Spleen (tissue), 13 donors: Measurements from ENCODE around the gene GBA3. TPM values are rescaled to one million over a fixed set of nuclear protein-coding genes. Genes with fewer than 3 reads are reported as not detected.

Experiments
- DNase-seq: peaks from one replicate; pipeline ENCODE4 v3.0.0-alpha.2; 2020
- H3K27ac ChIP-seq, 8 donors: fragments of 200-600 bp; sonication (generic) in 7 of 8; 1 replicate in 4 of 8; 2 replicates in 4 of 8; pipeline versions ENCODE4 v1.5.0 to v1.8.0; 2016 to 2021; ENCODE audit warnings: inconsistent platforms in 4 of 8, mild to moderate bottlenecking in 4 of 8, moderate library complexity in 1 of 8
- H3K27me3 ChIP-seq, 7 donors: fragments of 200-600 bp; sonication (generic) in 6 of 7; replicated peaks in 1 of 7; 1 replicate in 4 of 7; 2 replicates in 3 of 7; pipeline versions ENCODE4 v1.5.0 to v1.8.0; 2016 to 2021; ENCODE audit warnings: inconsistent platforms in 3 of 7, mild to moderate bottlenecking in 1 of 7
- H3K36me3 ChIP-seq, 6 donors: fragments of 200-600 bp; sonication (generic) in 5 of 6; 1 replicate in 4 of 6; 2 replicates in 2 of 6; pipeline versions ENCODE4 v1.5.0 to v1.8.0; 2016 to 2021; ENCODE audit warnings: inconsistent platforms in 2 of 6
- H3K4me1 ChIP-seq, 6 donors: fragments of 200-600 bp; sonication (generic) in 5 of 6; 1 replicate in 3 of 6; 2 replicates in 3 of 6; pipeline versions ENCODE4 v1.5.0 to v1.8.0; 2016 to 2021; ENCODE audit warnings: inconsistent platforms in 3 of 6
- H3K4me3 ChIP-seq, 8 donors: fragments of 200-600 bp; sonication (generic) in 7 of 8; 1 replicate in 4 of 8; 2 replicates in 4 of 8; pipeline versions ENCODE4 v1.5.0 to v1.8.0; 2016 to 2021; ENCODE audit warnings: inconsistent platforms in 4 of 8, mild to moderate bottlenecking in 4 of 8, moderate library complexity in 2 of 8
- H3K9me3 ChIP-seq, 8 donors: fragments of 200-600 bp; sonication (generic) in 7 of 8; 1 replicate in 4 of 8; 2 replicates in 4 of 8; pipeline versions ENCODE4 v1.5.0 to v1.8.0; 2016 to 2021; ENCODE audit warnings: inconsistent platforms in 4 of 8
- POLR2A ChIP-seq, 3 donors: fragments of 450-650 bp; IDR thresholded peaks; one replicate each; pipeline ENCODE4 v1.5.1; 2017; ENCODE audit warnings: antibody characterized with exemption in 3 of 3, mild to moderate bottlenecking in 1 of 3
- POLR2AphosphoS5 ChIP-seq, 3 donors: sonication (generic); formaldehyde crosslinking; IDR thresholded peaks; one replicate each; pipeline ENCODE4 v1.5.1; 2017; ENCODE audit warnings: antibody characterized with exemption in 3 of 3
- WGBS, 5 donors: extraction: QIAGEN DNeasy Blood & Tissue Kit in 3 of 5; methylation state at CpG; one replicate each; pipeline versions ENCODE4 v1.1.5 to v1.1.7; 2013 to 2018; 5-methylcytosine and 5-hydroxymethylcytosine counted together
- intact Hi-C: fragments of 100-400 bp; cut with DNase I; formaldehyde crosslinking; loops from one replicate; pipeline ENCODE4 v1.15.0; 2023; ENCODE audit warnings: low total_unique reads
- long read RNA-seq, 2 donors: transcript quantifications; one replicate each; lab custom pipeline, GENCODE V29; 2026
- polyA plus RNA-seq, 3 donors: library from polyadenylated mRNA; stranded (reverse); fragments of 200-250 nt; gene quantifications; one replicate each; pipeline ENCODE4 v1.2.1, GENCODE V29; 2013
- total RNA-seq, 7 donors: library from RNA; depleted of rRNA in 3 of 7; stranded (reverse); fragments of >200 nt in 3 of 7; fragmentation: NEBNext Ultra II Directional in 4 of 7; extraction: Animal tissue kit (Norgen Biotek cat#: 25700) in 4 of 7; gene quantifications; one replicate each; pipeline versions ENCODE4 v1.1.0 to v1.2.1, GENCODE V29; 2016 to 2021
- TF ChIP-seq, protein P1 (sequence below), 11 experiments: fragments of 200-600 bp in 7 of 11; fragments of 450-650 bp in 4 of 11; sonication (generic) in 4 of 11; IDR thresholded peaks in 8 of 11; conservative IDR thresholded peaks in 3 of 11; 1 replicate in 7 of 11; 2 replicates in 4 of 11; pipeline versions ENCODE4 v1.4.0 to v1.8.0; 2016 to 2021; ENCODE audit warnings: antibody characterized with exemption in 11 of 11, inconsistent platforms in 4 of 11, mild to moderate bottlenecking in 1 of 11
- donor health status: healthy with polysubstance abuse.
- donor health status: DM: no; HTN: no; CAD: no; lungs with moderate emphysema.
- donor health status: DM: no; HTN: no; CAD: no.
- donor health status: Bipolar disorder and iron deficiency.
- donor health status: healthy.
- donor health status: DM: no; HTN: no; CAD: no.
- donor health status: DM: yes; HTN: yes; CAD: no.

Gene GBA3
- total RNA-seq, result 10 to 100 TPM in 5 of 7 donors, 1 to 10 TPM in 2; 7.7 to 33.1 (median 19.0) TPM
- 1 to 10 TPM in 2 of 3 donors, under 1 TPM in 1; 0.43 to 2.2 (median 1.3) TPM for polyA plus RNA-seq
- long read RNA-seq, donor 1, partial matches to known transcripts, result 45 of 45 reads
- long read RNA-seq, donor 1, other reads (novel, unspliced or antisense), result 0 of 45 reads
- long read RNA-seq, donor 2, result 0 reads

DNA sequence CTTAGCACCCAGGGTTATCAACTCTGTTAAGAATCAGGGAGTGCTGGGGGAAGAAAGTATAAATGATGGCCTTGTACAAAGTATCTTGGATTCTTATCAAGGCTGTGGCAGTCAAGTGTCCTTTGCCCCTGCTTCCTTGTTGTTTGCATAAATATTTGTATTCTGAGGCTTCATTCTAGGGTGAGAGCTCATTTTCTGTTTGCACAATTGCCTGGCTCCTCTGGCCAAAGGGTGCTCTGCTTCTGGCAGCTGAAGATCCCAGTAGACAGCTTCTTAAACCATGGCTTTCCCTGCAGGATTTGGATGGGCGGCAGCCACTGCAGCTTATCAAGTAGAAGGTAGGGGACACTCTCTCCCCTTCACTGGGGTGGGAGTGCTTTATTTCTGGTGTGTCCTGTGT, at the start of gene GBA3:
Gene GBA3, plus strand, starts transcription at position 202 of the 400 bp plus-strand sequence.
- Histone ChIP-seq H3K27me3 (no peaks in the 10 kb centered on the region), H3K9me3 (no peaks in the 10 kb centered on the region), H3K4me3 (peak within 1 kb of the TSS in 4 of 8 donors; percentile 3 to 52 (median 26)), H3K27ac (peak within 1 kb of the TSS in 1 of 8 donors; percentile 28), H3K36me3 (no peaks in the 10 kb centered on the region), H3K4me1 (peaks cover 0 to 4% (median 0%) of the 10 kb centered on the region in 6 donors)
- TF ChIP-seq POLR2AphosphoS5 (IDR thresholded peaks at IDR 0.05) (no peak), POLR2A (IDR thresholded peaks at IDR 0.05) (no peak)
- TF ChIP-seq, protein P1, sequence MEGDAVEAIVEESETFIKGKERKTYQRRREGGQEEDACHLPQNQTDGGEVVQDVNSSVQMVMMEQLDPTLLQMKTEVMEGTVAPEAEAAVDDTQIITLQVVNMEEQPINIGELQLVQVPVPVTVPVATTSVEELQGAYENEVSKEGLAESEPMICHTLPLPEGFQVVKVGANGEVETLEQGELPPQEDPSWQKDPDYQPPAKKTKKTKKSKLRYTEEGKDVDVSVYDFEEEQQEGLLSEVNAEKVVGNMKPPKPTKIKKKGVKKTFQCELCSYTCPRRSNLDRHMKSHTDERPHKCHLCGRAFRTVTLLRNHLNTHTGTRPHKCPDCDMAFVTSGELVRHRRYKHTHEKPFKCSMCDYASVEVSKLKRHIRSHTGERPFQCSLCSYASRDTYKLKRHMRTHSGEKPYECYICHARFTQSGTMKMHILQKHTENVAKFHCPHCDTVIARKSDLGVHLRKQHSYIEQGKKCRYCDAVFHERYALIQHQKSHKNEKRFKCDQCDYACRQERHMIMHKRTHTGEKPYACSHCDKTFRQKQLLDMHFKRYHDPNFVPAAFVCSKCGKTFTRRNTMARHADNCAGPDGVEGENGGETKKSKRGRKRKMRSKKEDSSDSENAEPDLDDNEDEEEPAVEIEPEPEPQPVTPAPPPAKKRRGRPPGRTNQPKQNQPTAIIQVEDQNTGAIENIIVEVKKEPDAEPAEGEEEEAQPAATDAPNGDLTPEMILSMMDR (IDR thresholded peaks at IDR 0.05 in 8 of 11, conservative IDR thresholded peaks at IDR 0.05 in 3 of 11), result no peak
- DNase-seq, result no peak
- WGBS, 5 donors, result 65 to 80% (median 75%) methylated on average over 1 of the region's 1 CpG
- intact Hi-C loops, result loop anchor here (5.0 kb wide), 1 partner anchor 275 kb away; no protein-coding TSS in a partner anchor

DNA sequence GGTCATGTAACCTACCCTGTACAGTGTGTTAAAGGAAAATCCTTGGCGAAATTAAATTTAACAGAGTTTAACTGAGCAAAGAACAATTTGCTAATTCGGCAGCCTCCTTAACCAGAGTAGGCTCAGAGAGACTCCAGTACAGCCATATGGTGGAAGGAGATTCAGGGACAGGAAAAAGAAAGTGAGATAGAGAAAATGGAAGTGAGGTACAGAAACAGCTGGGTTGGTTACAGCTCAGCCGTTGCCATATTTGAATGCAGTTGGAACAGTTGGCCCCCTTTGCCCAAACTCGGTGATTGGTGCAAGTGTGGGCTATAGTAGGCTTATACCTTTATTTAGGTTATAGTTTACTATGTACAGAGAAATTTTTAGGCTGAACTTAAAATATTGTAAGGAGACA, 48.8 kb upstream of the GBA3 start:
- no peak for DNase-seq
- TF ChIP-seq POLR2A (IDR thresholded peaks at IDR 0.05) (no peak), POLR2AphosphoS5 (IDR thresholded peaks at IDR 0.05) (no peak)
- TF ChIP-seq, protein P1 (IDR thresholded peaks at IDR 0.05 in 8 of 11, conservative IDR thresholded peaks at IDR 0.05 in 3 of 11), result no peak
- Histone ChIP-seq H3K27ac (no peak overlapping the region), H3K4me1 (no peaks in the 10 kb centered on the region), H3K9me3 (peaks cover 0 to 25% (median 20%) of the 10 kb centered on the region in 8 donors), H3K4me3 (no peak overlapping the region), H3K27me3 (no peaks in the 10 kb centered on the region), H3K36me3 (no peaks in the 10 kb centered on the region)
- intact Hi-C loops, result no loop called here
- 87 to 96% (median 89%) methylated on average over 4 of the region's 4 CpGs for WGBS, 5 donors

DNA sequence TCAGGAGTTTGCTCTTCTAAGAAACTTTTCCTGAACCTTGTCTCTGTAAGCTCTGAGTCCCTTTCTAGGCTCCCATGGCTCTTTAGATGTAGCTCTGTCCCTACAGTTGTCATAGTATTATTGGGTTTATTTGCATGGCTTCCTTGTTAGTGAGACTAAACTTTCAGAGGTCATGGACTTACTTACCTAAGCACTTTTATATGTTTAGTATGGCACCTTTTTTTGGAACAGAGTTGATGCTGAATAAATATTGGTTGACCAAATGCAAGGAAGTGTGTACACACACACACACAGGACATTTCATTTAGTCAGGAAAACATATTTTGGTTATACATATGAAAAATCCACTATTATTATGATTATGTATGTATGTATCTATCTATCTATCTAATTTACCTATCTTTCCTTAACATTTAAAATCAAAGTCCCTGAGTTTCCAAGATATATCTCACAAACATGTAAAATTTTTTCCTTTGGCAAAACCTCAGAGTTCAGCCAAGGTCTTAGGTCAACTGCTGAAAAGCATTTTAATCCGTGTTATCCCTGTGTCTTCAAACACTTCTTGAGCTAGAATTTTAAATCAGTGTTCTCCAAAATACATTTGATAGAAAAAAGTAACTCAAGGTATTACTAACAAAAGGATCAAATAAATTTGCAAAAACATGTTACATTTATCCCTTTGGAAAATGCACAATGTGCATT, 47.1 kb upstream of the GBA3 start:
- Histone ChIP-seq H3K27ac (no peak overlapping the region), H3K4me1 (no peaks in the 10 kb centered on the region), H3K9me3 (peaks cover 0 to 11% (median 6%) of the 10 kb centered on the region in 8 donors), H3K4me3 (no peak overlapping the region), H3K36me3 (no peaks in the 10 kb centered on the region), H3K27me3 (no peaks in the 10 kb centered on the region)
- no peak for DNase-seq
- WGBS, 5 donors, result 58 to 77% (median 63%) methylated on average over 1 of the region's 1 CpG
- TF ChIP-seq POLR2AphosphoS5 (IDR thresholded peaks at IDR 0.05) (no peak), POLR2A (IDR thresholded peaks at IDR 0.05) (no peak)
- TF ChIP-seq, protein P1 (IDR thresholded peaks at IDR 0.05 in 8 of 11, conservative IDR thresholded peaks at IDR 0.05 in 3 of 11), result no peak
- intact Hi-C loops, result no loop called here

DNA sequence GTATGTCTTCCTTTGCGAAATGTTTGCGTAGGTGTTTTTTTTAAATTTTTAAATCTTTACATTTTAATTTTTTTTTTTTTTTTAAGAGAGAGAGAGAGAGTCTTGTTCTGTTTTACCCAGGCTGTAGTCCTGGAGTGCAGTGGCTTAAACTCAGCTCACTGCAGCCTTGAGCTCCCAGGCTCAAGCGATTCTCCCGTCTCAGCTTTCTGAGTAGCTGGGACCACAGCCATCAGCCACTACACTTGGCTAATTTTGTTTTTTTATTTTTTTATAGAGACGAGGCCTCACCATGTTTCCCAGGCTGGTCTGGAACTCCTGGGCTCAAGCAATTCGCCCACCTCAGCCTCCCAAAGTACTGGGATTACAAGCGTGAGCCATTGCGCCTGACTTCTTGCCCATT, 43.7 kb upstream of the GBA3 start:
- WGBS, 5 donors, result 86 to 95% (median 89%) methylated on average over 8 of the region's 8 CpGs
- Histone ChIP-seq H3K36me3 (no peaks in the 10 kb centered on the region), H3K27ac (no peak overlapping the region), H3K4me1 (no peaks in the 10 kb centered on the region), H3K4me3 (no peak overlapping the region), H3K9me3 (peaks cover 0 to 7% (median 0%) of the 10 kb centered on the region in 8 donors), H3K27me3 (no peaks in the 10 kb centered on the region)
- TF ChIP-seq, protein P1 (IDR thresholded peaks at IDR 0.05 in 8 of 11, conservative IDR thresholded peaks at IDR 0.05 in 3 of 11), result no peak
- no peak for TF ChIP-seq POLR2A (IDR thresholded peaks at IDR 0.05)
- no peak for TF ChIP-seq POLR2AphosphoS5 (IDR thresholded peaks at IDR 0.05)
- DNase-seq, result no peak
- intact Hi-C loops, result no loop called here
